Stimulated activated CD4-positive, alpha-beta T cell treated with anti-CD3 and anti-CD28 coated beads, Interleukin-4, amount 100 ng/mL, for 1 hour (primary cell): ENCODE measurements around the gene RBM47.
"Not testable (repeated sequence)": the region's sequence is repeated elsewhere in the genome, so short reads cannot be mapped to it uniquely, and the experiment has no call there.

Experiments used
- DNase-seq: peaks from one replicate; pipeline ENCODE4 v3.0.0-alpha.2; 2020

RBM47 gene

GRCh38 chr4:40524366-40525041, 105.2 kb downstream of the RBM47 start:
- DNase-seq: no peak

GRCh38 chr4:40523581-40523980, 106.1 kb downstream of the RBM47 start:
- DNase-seq: no peak

- DNase-seq: no peak
These were observed 107.7 kb downstream of the RBM47 start for GRCh38 chr4:40521957-40522356.

- no peak for DNase-seq
These were observed 109.1 kb downstream of the RBM47 start for GRCh38 chr4:40520533-40520932.

GRCh38 chr4:40517081-40517480, 112.6 kb downstream of the RBM47 start:
- DNase-seq: not testable (repeated sequence)

GRCh38 chr4:40516651-40517050, 113.0 kb downstream of the RBM47 start:
- no peak for DNase-seq

- no peak for DNase-seq
These were observed 114.0 kb downstream of the RBM47 start for GRCh38 chr4:40515398-40516293.

- no peak for DNase-seq
These were observed 114.6 kb downstream of the RBM47 start for GRCh38 chr4:40515037-40515397.

- DNase-seq: no peak
These were observed 115.1 kb downstream of the RBM47 start for GRCh38 chr4:40514497-40514951.

GRCh38 chr4:40511036-40511614, 118.5 kb downstream of the RBM47 start:
- DNase-seq: no peak

- no peak for DNase-seq
These were observed 121.7 kb downstream of the RBM47 start for GRCh38 chr4:40507977-40508376.

GRCh38 chr4:40506492-40506891, 123.2 kb downstream of the RBM47 start:
- no peak for DNase-seq

- DNase-seq: no peak
These were observed 123.6 kb downstream of the RBM47 start for GRCh38 chr4:40506066-40506465.

- DNase-seq: no peak
These were observed 126.7 kb downstream of the RBM47 start for GRCh38 chr4:40502934-40503333.

GRCh38 chr4:40502220-40502619, 127.4 kb downstream of the RBM47 start:
- no peak for DNase-seq

GRCh38 chr4:40500781-40501180, 128.9 kb downstream of the RBM47 start:
- DNase-seq: no peak

GRCh38 chr4:40493160-40493559, 136.5 kb downstream of the RBM47 start:
- no peak for DNase-seq

GRCh38 chr4:40492691-40493090, 137.0 kb downstream of the RBM47 start:
- DNase-seq: no peak

- DNase-seq: no peak
These were observed 139.2 kb downstream of the RBM47 start for GRCh38 chr4:40490481-40490880.

- DNase-seq: no peak
These were observed 139.7 kb downstream of the RBM47 start for GRCh38 chr4:40489961-40490360.

- no peak for DNase-seq
These were observed 143.1 kb downstream of the RBM47 start for GRCh38 chr4:40486534-40486933.

- no peak for DNase-seq
These were observed 145.1 kb downstream of the RBM47 start for GRCh38 chr4:40484346-40485090.

- no peak for DNase-seq
These were observed 146.5 kb downstream of the RBM47 start for GRCh38 chr4:40482985-40483647.
